HL-60/S4 treated with retinoic acid at 250 ng/mL for 4 days and 3 days (cell line): Measurements from ENCODE around the gene CPLX1.
"Not testable (repeated sequence)": the region's sequence is repeated elsewhere in the genome, so short reads cannot be mapped to it uniquely, and the experiment has no call there.

Source experiments
- in situ Hi-C: fragments of 300-500 bp; cut with MboI; formaldehyde crosslinking; loops from 2 replicates; pipeline ENCODE4 v1.7.0; 2022; ENCODE audit warnings: low sequenced_read_pairs

CPLX1 gene

DNA sequence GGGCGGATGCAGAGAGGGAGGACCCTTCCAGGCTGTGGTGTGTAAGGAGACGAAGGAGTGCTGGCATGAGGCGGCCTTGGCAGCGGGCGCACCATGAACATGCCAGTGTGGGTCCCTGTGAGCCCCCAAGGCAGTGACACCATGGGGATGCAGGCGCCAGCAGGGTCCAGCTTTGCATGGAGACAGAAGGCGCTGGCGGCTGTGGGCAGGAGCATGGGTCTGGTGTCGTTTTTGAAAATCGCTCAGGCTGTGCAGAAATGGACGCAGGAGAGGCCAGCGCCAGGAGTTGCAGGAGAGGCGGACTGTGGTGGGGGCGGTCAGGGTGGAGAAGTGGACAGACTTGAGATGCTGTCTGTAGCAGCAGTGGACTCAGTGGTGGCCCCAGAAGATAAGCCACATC, 64.2 kb downstream of the CPLX1 start:
- in situ Hi-C loops = no loop called here

DNA sequence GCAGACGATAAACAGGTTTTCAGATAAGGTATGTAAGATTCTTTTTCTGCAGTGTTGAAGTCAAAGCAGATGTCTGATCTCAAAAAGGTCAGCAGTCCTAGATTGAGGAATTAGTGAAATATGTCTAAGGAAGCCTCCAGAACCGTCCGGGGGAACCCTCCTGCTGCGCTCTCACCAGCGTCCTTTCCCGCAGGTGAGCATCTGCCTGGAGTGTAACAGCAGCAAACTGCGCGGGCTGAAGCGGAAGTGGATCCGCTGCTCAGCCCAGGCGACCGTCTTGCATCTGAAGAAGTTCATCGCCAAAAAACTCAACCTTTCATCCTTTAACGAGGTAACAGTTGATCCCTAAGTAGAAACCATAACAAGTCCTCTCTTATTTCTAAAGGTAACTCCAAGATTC, 64.8 kb downstream of the CPLX1 start:
- in situ Hi-C loops = no loop called here

DNA sequence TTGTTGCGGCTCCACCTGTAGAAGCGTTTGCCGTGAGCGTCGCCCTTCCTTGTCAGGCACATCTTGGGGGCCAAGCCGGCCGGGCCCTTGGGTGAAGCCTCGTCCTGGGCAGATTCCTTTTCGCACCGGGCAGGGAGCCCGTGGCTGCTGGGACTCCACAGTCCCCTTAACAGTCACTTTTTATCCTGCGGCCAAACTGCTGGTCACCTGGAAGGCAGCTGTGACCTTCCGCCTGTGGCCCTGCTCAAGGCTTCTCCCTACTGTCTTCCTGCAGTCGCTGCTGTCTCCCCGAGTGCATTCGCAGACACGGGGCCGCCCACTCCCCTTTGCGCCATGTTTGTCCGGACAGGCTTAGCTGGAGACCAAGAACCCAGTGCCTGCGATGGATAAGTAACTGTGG, 65.3 kb downstream of the CPLX1 start:
- in situ Hi-C loops = no loop called here

DNA sequence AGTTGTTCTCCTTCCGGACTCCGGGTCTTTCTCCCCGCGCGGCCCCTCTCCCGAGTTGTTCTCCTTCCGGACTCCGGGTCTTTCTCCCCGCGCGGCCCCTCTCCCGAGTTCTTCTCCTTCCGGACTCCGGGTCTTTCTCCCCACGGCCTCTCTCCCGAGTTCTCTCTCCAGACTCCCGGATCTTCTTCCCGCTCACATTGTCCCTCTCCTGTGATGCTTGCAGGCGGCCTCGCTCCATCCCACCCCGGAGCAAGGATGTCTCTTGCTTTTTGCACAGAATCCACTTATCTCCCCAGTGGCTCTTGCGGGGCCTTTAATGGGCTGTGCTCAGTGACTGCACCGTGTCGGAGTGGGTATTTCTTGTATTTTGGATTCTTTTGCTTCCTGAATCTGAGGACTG, 66.1 kb downstream of the CPLX1 start:
- in situ Hi-C loops = not testable (repeated sequence)

DNA sequence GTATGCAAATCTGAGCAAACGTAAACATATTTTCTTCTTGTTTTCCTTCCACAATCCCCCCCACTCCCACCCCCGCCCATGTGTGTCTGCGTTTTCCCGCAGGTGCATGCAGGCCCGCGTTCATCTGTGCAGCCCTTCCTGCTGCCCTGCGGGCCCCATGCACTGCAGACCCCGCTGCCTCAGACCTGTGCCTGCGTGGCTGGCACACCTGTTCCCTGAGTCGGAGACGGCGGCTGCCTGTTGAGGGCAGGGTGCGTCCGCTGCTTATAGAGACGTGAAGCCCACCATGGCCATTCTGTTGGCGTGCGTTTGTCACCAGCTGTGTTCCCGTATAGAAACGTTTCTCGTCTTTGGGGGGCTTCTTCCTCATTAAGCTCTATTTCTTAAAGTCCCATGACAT, 68.8 kb downstream of the CPLX1 start:
- in situ Hi-C loops = no loop called here

DNA sequence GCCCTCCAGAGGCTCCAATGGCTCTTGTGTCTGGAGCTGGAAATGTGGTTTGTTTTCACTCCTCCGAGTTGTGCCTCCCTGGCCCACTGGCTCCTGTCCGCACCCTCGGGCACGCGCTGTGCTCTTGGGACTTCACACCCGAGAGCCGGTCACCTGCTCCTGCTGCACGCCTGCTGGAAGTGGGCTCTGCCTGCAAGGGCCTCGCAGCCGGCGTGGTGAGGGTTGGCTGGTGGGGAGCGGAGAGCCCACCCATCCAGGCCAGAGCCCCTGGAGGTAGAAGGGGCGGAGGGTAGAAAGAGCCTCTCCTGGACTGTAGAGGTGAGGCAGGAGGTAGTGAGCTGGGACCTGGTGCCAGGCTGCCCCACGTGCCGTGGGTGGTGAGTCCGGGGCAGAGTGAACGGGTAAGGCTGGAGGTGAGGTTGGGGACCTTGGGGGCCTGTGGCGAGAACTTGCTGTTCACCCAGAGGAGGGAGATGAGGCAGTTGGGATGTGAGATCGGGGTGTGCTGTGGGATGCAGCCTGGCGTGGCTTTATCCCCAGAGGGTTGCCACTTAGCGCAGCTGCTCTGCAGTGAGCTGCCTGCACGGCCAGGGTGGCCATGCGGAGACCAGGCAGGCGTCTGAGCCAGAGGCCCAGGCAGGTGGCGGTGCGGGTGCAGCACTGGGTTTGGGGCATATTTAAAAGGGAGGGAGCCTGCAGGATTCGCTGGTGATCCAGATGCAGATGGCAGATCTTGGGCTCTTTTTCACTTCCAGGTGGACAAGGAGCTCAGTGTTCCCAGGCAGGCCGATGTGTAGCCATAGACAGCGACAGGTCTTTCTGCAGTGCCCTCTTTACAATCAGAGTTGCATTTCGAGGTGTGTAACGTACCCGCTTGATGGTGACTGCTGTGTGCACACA, 71.5 kb downstream of the CPLX1 start:
- in situ Hi-C loops = no loop called here

DNA sequence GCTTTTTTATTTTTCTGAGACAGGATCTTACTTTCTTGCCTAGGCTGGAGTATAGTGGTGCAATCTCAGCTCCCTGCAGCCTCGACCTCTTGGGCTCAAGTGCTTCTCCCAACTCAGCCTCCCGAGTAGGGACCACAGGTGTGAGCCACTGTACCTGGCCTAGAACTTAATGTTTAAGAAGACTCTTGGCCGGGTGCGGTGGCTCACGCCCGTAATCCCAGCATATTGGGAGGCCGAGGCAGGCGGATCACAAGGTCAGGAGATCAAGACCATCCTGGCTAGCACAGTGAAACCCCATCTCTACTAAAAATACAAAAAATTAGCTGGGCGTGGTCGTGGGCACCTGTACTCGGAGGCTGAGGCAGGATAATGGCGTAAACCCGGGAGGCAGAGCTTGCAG, 72.7 kb downstream of the CPLX1 start:
- in situ Hi-C loops = not testable (repeated sequence)

DNA sequence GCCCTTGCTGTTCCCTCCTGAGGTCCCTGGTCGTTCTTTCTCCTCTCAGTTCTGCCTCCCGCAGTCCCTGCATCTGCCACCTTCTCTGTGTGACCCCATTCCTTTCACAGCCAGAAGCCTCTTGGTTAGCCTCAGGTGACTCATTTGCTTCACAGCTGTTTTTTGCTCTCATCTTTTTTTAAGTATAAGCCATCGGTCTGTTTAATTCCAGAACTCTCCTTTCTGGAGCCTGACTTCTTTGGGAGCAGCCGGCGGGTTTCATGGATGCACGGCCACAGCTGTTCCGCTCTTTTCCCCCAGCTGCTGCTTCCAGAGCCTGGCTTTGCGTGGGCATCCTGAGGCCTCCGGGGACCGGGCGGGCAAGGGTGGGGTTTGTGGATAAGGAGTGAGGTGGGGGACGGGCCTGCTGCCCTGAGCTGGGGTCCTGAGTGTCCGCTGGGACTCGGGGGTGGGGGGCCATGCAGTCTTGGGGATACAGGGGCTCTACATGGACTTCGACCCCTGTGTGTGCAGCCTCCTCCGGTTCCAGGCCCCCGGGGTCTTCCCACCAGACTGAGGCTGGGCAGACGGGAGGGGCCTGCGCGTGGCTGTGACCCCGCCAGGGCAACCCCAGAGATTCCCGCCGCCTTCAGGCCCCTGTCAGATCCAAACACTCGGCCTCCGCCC, 73.6 kb downstream of the CPLX1 start:
- in situ Hi-C loops = no loop called here

DNA sequence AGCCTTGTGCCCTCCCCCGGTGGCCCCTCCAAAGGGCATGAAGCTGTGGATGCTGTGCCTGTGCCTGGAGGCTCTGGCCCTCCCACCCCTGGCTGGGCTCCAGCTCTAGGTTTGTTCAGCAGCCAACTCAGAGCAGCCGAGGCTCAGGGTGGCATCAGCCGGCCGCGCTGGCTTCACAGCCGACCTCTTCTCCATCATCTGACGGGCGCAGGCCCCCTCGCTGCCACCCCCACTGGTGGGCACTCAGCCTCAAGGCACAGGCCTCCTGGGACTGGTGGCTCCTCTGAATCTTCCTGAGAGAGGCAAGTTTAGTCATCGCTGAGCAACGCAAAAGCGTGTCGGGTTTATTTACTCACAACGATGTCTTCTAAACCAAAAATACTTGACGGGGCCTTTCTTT, 74.3 kb downstream of the CPLX1 start:
- in situ Hi-C loops = no loop called here

DNA sequence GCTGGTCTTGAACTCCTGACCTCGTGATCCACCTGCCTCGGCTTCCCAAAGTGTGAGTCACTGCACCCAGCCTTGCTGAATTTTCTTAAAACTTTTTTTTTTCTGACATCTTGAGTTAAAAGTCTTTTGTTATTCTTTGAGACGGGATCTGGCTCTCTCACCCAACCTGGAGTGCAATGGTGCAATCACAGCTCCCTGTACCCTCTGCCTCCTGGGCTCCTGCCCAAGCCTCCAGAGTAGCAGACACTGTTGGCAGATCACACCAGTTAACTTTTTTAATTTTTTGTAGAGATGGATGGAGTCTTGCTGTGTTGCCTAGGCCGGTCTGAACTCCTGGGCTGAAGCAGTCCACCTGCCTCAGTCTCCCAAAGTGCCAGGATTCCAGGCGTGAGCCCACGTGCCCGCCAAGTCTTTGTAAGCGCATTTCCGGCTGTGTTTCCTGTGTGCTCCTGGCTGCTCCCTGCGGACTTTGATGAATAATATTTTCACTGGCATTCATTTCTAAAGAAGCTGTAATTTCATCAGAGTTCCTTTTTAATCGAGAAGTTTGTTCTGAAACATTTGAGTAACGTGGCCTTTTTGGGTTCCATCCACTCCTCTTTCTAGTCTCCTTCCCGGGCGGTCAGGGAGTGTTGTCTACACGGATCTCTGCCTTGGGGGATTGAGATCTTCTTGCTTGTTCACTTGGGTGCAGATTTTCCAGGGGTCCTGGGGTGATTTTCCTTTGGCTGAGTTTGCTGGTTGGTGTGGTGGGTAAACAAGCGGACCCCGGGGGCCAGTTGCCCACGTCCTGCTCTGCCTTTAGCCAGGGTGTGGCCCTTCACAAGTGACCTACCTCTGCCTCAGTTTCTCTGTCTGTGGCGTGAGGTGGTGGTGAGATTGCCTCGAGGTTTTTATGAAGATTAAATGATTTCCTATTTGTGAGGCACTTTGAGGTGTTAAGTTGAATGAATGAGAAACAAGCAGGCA, 75.9 kb downstream of the CPLX1 start:
- in situ Hi-C loops = no loop called here

DNA sequence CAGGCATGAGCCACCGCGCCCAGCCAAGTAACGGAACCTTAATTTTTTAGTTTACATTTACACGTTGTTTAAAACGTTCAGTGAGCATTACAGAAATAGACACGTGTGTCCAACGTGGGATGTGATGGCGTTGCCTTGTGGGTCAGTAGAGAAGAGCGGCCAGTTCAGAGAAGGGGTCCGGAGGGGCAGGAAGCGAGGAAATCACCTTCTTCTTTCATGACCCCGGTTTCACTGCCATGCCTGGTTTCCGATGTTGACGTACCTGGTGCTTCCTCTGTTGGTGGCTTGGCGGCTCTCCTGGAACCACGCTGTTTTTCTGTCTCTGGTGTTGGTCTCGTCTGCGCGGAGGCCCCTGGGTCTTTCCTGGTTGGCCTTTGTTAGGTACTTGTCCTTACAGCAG, 77.5 kb downstream of the CPLX1 start:
- in situ Hi-C loops = no loop called here

DNA sequence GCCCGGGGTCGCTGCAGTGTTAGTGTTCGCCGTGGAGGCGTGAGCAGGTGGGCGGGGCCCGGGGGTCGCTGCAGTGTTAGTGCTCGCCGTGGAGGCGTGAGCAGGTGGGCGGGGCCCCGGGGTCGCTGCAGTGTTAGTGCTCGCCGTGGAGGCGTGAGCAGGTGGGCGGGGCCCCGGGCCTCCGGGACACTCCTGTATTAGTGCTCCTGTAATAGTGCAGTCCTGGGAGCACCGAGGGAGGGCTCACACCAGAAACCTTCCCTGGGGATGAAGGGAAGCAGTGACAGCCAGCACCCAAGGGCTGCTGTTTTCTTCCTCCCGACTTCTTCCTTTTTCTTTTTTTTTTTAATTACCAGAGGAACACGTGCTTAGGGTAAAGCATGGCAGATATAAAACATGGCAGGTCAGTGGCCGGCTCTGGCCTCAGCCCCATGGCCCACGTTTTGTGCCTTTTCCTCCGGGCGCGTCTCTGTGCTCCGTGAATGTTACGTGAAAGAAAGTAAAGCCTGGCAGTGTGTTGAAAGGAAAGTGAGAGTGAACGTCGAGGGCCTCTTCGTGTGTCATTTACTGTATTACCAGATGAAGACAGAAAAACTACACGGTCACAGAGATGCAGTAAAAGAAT, 78.3 kb downstream of the CPLX1 start:
- in situ Hi-C loops = no loop called here

DNA sequence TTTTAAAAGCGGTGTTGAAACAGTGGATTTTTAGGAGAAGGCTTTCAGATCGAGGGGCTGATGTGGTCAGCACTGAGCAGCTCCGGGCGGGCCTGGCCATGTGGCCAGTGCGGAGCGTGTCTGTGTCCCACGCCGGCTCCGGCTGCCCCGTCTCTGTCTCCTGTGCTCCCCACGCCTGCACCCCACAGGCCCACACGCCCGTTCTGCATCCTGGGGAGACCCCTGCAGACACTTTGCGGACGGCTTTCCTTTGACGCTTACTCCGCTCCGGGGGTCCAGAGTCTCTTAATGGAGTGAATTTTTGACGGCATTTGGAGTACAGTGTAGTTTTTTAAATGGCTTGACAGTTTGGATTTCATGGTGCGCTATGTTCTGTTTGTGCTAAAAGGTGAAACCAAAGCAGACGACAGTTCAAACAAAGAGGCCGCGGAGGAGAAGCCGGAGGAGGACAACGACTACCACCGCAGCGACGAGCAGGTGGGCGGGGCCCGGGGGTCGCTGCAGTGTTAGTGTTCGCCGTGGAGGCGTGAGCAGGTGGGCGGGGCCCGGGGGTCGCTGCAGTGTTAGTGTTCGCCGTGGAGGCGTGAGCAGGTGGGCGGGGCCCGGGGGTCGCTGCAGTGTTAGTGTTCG, 81.6 kb downstream of the CPLX1 start:
- in situ Hi-C loops = no loop called here

DNA sequence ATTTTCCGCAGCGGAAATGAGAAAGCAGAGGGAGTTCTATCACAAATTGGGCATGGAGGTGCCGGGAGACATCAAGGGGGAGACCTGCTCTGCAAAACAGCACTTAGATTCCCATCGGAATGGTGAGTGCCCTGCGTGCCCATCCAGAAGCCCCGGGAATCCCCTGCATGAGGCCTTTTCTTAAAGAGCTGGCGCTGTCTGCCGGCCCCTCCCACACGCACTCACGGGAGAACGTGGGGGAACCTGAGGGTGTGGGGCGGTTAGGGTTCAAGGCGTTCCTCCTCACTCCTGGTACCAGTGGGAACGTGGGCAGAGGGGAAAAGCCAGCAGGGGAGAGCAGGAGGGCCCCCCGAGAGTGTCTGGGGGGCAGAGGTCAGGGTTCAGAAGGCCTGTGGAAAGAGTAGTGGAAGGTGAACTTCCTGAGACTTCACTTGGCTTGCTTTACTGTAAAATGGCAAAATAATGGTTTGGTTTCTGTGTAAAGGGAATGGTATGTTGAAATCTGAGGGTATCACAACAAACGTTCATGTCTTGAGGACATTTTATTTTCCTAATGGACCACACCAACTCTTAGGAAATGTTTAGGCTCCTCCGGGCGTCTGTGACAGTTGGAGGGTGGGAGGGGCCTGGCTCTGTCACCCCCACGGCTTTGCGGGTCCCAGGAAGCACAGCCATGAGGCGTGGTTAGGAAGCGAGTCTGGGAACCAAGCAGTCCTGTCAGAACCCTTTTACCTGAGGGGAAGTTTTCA, 82.3 kb downstream of the CPLX1 start:
- in situ Hi-C loops = no loop called here

DNA sequence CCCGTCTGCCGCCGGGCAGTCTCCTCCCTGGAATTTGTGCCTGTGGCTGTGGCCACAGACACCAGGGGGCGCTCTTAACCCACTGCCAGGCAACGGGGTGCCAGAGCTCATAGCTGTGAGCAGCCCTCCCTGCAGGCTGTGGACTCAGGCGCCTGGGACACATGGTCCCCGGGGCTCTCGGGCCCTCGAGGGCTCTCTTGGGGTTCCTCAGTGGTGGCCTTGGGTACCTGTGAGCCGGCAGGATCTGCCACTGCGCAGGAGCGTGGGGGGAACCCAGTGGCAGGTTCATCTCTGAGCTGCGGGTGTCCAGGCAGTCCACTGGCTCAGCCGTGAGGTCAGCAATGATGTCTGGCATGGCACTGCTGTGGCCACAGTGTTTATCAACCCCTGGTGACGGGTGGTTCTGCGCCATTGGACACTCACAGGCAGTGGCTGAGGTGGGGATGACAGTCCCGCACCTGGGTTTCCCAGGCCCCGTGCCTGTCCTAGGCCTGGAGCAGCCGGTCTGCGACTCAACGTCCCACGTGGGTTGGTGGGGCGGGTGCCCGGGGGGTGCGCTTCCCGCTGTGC, 83.1 kb downstream of the CPLX1 start:
- in situ Hi-C loops = no loop called here

DNA sequence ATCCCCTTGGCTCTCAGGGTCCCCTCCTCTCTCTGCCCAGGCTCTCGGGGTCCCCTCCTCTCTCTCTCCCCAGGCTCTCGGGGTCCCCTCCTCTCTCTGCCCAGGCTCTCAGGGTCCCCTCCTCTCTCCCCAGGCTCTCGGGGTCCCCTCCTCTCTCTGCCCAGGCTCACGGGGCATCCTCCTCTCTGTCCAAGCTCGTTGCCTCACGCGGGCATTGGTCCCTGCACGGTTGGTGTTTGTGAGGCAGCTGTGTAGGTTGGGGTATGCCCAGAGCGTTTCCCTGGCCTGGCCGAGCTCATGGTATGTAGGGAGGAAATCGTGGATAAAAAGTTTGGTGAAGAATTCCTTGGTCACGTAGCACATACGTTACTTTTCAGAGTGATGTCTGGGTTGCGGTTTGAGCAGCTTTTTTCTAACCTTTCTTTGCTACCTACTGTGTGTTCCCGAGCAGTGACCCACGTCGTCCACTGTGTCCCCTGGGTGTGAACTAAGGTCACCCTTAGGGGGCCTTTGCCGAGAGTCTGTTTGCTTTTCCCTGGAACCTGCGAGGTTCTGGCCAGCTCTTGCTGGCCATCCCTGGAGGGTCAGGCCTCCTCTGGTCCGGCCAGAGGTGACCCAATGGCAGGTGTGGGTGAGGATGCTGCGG, 83.7 kb downstream of the CPLX1 start:
- in situ Hi-C loops = no loop called here

DNA sequence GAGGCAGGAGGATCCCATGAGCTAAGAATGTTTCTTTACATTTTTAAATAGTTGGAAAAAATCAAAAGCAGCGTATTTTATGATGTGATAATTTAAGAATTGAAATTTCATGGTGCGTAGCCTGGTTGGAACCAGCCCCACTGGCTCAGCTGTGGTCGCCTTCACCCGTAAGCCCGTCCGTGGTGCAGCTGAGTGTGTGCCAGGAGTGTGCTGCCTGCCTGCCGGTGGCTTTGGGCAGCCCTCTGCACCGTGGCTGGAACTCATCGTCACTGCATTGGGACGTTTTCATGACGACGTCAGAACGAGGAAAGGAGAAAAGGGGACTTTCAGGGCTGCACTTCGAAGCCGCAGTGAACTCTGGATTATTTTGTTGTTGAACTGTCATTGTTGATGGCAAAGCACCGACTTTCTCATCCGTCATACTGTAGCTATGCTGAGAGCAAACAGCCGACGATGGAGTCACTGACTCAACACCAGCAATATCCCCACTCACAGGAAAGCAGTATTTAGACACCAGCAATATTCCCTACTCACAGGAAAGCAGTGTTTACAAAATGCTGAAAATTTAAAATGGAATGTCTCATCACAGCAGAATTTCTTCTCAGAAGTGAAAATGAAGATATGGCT, 85.2 kb downstream of the CPLX1 start:
- in situ Hi-C loops = no loop called here

DNA sequence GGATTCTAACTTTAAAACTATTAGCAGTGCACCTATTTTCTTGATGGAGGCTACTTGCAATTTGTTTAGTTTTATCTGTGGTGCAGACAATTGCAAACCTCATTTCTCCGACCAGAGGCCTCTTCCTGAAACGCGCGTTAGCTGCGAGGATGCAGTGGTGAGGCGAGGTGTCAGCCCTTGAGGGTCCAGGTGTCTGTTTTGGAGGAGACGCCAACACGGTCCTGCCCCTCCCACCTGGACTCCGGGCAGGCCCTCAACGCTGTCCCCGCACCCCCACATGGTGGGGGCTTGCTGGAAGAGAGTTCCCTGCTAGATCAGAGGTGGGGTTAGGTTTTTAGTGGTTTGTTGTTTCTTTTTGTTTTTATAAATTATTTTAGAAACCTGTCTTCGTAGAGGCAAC, 85.9 kb downstream of the CPLX1 start:
- in situ Hi-C loops = no loop called here
